ENCODE measurements around the gene HEPHL1. TPM values are rescaled to one million over a fixed set of nuclear protein-coding genes. Genes with fewer than 3 reads are reported as not detected.

The HEPHL1 gene
- total and polyA plus RNA-seq, 2 experiments from 2014 or later = 0.07 to 0.21 TPM

DNA sequence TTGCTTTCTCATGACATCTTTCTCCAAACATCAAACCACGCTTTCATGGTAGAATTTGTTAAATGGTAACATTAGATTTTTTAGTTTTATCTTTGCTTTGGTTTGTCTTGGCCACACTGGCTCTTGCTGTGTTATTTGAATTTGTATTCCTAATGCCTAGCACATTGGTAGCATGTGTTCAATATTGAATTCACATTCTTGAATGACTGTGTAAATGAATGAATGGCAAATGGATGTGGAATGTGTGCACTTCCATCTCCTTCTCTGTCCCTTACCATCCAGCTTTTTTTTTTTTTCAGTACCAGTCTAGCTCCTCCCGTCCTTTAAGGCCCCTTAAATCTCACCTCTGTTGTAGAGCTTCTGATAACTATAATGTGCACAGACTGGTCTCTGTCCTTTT lies 41.2 kb downstream of the HEPHL1 start:
- no peaks in the 10 kb centered on the region for H3K36me3 Mint-ChIP-seq (ENCODE audit: low read depth)
- Histone ChIP-seq H3K4me3 (no peak overlapping the region), H3K4me2 (no peak overlapping the region), H3K4me1 (ENCODE audit: insufficient read depth) (no peaks in the 10 kb centered on the region), H2AFZ (no peak overlapping the region), H3F3A (replicated peaks; ENCODE audit: low read depth) (no peaks in the 10 kb centered on the region), H3K27ac (ENCODE audit: low read depth) (no peak overlapping the region), H3K36me3 (ENCODE audit: insufficient read depth) (no peaks in the 10 kb centered on the region), H3K27me3 (ENCODE audit: insufficient read depth) (no peaks in the 10 kb centered on the region), H3K79me2 (replicated peaks; ENCODE audit: insufficient read depth) (no peaks in the 10 kb centered on the region), H4K20me1 (replicated peaks; ENCODE audit: insufficient read depth) (no peaks in the 10 kb centered on the region), H3K9me2 (ENCODE audit: insufficient read depth) (no peaks in the 10 kb centered on the region)
- no peak for DNase-seq (ENCODE audit: low spot score)
- H3K27me3 Mint-ChIP-seq (ENCODE audit: insufficient read depth, low read depth, poor library complexity) = no peaks in the 10 kb centered on the region
- no peaks in the 10 kb centered on the region for H3K4me1 Mint-ChIP-seq
- TF ChIP-seq, protein P1, sequence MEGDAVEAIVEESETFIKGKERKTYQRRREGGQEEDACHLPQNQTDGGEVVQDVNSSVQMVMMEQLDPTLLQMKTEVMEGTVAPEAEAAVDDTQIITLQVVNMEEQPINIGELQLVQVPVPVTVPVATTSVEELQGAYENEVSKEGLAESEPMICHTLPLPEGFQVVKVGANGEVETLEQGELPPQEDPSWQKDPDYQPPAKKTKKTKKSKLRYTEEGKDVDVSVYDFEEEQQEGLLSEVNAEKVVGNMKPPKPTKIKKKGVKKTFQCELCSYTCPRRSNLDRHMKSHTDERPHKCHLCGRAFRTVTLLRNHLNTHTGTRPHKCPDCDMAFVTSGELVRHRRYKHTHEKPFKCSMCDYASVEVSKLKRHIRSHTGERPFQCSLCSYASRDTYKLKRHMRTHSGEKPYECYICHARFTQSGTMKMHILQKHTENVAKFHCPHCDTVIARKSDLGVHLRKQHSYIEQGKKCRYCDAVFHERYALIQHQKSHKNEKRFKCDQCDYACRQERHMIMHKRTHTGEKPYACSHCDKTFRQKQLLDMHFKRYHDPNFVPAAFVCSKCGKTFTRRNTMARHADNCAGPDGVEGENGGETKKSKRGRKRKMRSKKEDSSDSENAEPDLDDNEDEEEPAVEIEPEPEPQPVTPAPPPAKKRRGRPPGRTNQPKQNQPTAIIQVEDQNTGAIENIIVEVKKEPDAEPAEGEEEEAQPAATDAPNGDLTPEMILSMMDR (conservative IDR thresholded peaks at IDR 0.05; ENCODE audit: low read depth in 2 of 2) = no peak
- TF ChIP-seq, protein P2, sequence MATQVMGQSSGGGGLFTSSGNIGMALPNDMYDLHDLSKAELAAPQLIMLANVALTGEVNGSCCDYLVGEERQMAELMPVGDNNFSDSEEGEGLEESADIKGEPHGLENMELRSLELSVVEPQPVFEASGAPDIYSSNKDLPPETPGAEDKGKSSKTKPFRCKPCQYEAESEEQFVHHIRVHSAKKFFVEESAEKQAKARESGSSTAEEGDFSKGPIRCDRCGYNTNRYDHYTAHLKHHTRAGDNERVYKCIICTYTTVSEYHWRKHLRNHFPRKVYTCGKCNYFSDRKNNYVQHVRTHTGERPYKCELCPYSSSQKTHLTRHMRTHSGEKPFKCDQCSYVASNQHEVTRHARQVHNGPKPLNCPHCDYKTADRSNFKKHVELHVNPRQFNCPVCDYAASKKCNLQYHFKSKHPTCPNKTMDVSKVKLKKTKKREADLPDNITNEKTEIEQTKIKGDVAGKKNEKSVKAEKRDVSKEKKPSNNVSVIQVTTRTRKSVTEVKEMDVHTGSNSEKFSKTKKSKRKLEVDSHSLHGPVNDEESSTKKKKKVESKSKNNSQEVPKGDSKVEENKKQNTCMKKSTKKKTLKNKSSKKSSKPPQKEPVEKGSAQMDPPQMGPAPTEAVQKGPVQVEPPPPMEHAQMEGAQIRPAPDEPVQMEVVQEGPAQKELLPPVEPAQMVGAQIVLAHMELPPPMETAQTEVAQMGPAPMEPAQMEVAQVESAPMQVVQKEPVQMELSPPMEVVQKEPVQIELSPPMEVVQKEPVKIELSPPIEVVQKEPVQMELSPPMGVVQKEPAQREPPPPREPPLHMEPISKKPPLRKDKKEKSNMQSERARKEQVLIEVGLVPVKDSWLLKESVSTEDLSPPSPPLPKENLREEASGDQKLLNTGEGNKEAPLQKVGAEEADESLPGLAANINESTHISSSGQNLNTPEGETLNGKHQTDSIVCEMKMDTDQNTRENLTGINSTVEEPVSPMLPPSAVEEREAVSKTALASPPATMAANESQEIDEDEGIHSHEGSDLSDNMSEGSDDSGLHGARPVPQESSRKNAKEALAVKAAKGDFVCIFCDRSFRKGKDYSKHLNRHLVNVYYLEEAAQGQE (IDR thresholded peaks at IDR 0.05; ENCODE audit: unreplicated experiment) = no peak
- TF ChIP-seq ZNF114 (CRISPR knock-in tag; IDR thresholded peaks at IDR 0.05) = no peak
- TF ChIP-seq, protein P3, sequence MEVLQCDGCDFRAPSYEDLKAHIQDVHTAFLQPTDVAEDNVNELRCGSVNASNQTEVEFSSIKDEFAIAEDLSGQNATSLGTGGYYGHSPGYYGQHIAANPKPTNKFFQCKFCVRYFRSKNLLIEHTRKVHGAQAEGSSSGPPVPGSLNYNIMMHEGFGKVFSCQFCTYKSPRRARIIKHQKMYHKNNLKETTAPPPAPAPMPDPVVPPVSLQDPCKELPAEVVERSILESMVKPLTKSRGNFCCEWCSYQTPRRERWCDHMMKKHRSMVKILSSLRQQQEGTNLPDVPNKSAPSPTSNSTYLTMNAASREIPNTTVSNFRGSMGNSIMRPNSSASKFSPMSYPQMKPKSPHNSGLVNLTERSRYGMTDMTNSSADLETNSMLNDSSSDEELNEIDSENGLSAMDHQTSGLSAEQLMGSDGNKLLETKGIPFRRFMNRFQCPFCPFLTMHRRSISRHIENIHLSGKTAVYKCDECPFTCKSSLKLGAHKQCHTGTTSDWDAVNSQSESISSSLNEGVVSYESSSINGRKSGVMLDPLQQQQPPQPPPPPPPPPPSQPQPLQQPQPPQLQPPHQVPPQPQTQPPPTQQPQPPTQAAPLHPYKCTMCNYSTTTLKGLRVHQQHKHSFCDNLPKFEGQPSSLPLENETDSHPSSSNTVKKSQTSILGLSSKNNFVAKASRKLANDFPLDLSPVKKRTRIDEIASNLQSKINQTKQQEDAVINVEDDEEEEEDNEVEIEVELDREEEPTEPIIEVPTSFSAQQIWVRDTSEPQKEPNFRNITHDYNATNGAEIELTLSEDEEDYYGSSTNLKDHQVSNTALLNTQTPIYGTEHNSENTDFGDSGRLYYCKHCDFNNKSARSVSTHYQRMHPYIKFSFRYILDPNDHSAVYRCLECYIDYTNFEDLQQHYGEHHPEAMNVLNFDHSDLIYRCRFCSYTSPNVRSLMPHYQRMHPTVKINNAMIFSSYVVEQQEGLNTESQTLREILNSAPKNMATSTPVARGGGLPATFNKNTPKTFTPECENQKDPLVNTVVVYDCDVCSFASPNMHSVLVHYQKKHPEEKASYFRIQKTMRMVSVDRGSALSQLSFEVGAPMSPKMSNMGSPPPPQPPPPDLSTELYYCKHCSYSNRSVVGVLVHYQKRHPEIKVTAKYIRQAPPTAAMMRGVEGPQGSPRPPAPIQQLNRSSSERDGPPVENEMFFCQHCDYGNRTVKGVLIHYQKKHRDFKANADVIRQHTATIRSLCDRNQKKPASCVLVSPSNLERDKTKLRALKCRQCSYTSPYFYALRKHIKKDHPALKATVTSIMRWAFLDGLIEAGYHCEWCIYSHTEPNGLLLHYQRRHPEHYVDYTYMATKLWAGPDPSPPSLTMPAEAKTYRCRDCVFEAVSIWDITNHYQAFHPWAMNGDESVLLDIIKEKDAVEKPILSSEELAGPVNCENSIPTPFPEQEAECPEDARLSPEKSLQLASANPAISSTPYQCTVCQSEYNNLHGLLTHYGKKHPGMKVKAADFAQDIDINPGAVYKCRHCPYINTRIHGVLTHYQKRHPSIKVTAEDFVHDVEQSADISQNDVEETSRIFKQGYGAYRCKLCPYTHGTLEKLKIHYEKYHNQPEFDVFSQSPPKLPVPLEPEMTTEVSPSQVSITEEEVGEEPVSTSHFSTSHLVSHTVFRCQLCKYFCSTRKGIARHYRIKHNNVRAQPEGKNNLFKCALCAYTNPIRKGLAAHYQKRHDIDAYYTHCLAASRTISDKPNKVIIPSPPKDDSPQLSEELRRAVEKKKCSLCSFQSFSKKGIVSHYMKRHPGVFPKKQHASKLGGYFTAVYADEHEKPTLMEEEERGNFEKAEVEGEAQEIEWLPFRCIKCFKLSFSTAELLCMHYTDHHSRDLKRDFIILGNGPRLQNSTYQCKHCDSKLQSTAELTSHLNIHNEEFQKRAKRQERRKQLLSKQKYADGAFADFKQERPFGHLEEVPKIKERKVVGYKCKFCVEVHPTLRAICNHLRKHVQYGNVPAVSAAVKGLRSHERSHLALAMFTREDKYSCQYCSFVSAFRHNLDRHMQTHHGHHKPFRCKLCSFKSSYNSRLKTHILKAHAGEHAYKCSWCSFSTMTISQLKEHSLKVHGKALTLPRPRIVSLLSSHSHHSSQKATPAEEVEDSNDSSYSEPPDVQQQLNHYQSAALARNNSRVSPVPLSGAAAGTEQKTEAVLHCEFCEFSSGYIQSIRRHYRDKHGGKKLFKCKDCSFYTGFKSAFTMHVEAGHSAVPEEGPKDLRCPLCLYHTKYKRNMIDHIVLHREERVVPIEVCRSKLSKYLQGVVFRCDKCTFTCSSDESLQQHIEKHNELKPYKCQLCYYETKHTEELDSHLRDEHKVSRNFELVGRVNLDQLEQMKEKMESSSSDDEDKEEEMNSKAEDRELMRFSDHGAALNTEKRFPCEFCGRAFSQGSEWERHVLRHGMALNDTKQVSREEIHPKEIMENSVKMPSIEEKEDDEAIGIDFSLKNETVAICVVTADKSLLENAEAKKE (CRISPR knock-in tag; IDR thresholded peaks at IDR 0.05) = no peak
- TF ChIP-seq STAT1 (IDR thresholded peaks at IDR 0.05; ENCODE audit: unreplicated experiment) = no peak
- no peak for TF ChIP-seq POLR2AphosphoS5 (IDR thresholded peaks at IDR 0.05; ENCODE audit: low read depth)
- TF ChIP-seq NANOG (IDR thresholded peaks at IDR 0.05; ENCODE audit: borderline replicate concordance) = no peak
- TF ChIP-seq EZH2phosphoT487 (IDR thresholded peaks at IDR 0.05; ENCODE audit: unreplicated experiment) = no peak
- TF ChIP-seq, protein P4, sequence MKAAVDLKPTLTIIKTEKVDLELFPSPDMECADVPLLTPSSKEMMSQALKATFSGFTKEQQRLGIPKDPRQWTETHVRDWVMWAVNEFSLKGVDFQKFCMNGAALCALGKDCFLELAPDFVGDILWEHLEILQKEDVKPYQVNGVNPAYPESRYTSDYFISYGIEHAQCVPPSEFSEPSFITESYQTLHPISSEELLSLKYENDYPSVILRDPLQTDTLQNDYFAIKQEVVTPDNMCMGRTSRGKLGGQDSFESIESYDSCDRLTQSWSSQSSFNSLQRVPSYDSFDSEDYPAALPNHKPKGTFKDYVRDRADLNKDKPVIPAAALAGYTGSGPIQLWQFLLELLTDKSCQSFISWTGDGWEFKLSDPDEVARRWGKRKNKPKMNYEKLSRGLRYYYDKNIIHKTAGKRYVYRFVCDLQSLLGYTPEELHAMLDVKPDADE (IDR thresholded peaks at IDR 0.05) = no peak
- TF ChIP-seq CREB1 (CRISPR knock-in tag; IDR thresholded peaks at IDR 0.05; ENCODE audit: low read depth) = no peak
- TF ChIP-seq EZH2 (IDR thresholded peaks at IDR 0.05; ENCODE audit: low read depth, unreplicated experiment) = no peak
- no peak for TF ChIP-seq JUNB (IDR thresholded peaks at IDR 0.05; ENCODE audit: unreplicated experiment)
- no peak for TF ChIP-seq ZNF331 (CRISPR knock-in tag; IDR thresholded peaks at IDR 0.05; ENCODE audit: low read depth)
- H3K27ac Mint-ChIP-seq = no peak overlapping the region
- no peaks in the 10 kb centered on the region for H3K9me3 Mint-ChIP-seq
- ATAC-seq = no peak
- H3K4me3 Mint-ChIP-seq = no peak overlapping the region
